GM20000 (cell line): ENCODE data around the gene LAMA4.

Source experiments
- DNase-seq: peaks from one replicate; pipeline ENCODE4 v3.0.0; 2012; ENCODE audit warnings: low spot score
- TF ChIP-seq, protein P1 (sequence below): IDR thresholded peaks from 2 replicates; pipeline ENCODE4 v1.5.1; 2012; ENCODE audit warnings: mild to moderate bottlenecking, control low read depth; ENCODE audit errors: extremely low read depth, missing control alignments

Gene LAMA4

DNA sequence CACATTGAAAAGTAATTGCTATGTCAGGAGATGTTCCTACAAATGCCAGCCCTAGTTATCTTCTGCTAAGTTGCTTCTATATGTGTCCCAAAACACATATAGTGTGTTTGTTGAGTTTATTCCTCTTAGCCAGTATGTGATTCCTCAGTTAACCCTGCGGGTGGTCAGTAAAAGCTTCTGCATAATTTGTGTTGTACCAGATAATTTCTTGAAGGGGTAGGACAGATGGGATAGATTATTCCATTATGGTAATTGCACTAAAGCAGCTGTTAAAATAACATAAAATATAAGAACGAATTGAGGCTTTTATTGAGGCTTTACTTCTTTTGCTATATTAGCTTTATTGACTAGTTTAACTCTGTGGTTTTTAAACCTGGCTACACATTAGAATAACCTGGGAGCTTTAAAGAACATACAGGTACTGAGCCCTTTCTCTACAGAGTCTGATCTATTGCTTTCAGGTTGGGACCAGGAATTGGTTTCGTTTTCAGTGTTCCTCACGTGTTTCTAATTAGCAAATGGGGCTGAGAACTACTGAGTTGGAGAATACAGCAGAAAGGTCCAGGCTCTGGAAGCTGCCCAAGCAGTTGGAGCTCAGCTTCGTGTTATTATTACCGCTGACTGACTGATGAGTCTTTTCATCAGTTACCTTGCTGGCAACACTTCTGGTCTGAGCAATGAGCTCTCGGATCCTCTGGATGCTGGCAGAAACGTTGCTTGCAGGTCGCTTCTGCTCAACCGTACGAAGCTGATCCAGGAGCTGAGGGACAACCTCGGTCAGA, 110.0 kb downstream of the LAMA4 start:
- TF ChIP-seq, protein P1, sequence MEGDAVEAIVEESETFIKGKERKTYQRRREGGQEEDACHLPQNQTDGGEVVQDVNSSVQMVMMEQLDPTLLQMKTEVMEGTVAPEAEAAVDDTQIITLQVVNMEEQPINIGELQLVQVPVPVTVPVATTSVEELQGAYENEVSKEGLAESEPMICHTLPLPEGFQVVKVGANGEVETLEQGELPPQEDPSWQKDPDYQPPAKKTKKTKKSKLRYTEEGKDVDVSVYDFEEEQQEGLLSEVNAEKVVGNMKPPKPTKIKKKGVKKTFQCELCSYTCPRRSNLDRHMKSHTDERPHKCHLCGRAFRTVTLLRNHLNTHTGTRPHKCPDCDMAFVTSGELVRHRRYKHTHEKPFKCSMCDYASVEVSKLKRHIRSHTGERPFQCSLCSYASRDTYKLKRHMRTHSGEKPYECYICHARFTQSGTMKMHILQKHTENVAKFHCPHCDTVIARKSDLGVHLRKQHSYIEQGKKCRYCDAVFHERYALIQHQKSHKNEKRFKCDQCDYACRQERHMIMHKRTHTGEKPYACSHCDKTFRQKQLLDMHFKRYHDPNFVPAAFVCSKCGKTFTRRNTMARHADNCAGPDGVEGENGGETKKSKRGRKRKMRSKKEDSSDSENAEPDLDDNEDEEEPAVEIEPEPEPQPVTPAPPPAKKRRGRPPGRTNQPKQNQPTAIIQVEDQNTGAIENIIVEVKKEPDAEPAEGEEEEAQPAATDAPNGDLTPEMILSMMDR: no peak
- DNase-seq: no peak

- no peak for DNase-seq
- TF ChIP-seq, protein P1: no peak
Observed at GRCh38 chr6:112141707-112142106, 112.7 kb downstream of the LAMA4 start.

DNA sequence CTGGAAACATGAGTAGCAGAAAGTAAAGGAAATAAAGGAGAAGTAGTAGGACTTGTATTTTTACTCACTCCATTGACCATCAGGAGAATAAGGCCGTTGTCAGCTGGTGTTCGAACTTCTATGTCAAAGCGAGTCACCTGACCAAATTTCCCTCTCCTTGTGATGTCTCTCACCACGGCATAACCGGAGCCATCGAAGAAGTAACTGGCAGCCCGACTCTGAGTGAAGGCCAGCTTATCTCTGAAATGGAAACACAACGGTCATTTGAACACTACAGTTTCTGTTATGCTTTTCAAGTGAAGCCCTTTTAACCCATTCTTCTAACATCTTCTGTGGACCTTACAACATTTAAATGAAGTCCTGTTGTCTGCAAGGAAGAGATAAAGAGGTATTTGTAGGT, 115.3 kb downstream of the LAMA4 start:
- no peak for DNase-seq
- TF ChIP-seq, protein P1: no peak

DNA sequence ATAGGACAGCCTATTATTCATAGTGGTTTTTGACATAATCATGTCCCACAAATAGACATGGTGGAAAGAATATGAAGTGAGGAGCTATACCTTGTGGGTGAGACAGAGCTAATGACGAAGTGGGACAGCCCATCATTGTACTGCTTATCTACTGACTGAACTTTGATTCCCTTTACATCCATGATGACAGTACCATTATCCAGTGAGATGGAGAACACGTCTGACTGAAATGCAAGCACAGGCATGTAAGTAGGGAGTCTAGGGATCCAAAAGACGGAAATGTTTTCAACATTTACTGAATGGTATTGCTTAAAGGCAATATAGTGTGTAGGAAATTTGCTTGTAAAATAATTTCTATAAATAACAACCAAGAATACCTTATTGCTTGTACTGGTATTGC, 123.5 kb downstream of the LAMA4 start:
- DNase-seq: no peak
- TF ChIP-seq, protein P1: no peak

GRCh38 chr6:112128208-112128607, 126.2 kb downstream of the LAMA4 start:
- TF ChIP-seq, protein P1: no peak

GRCh38 chr6:112123982-112124381, 130.4 kb downstream of the LAMA4 start:
- TF ChIP-seq, protein P1: no peak

More at GRCh38 chr6:112128208-112128607, 126.2 kb downstream of the LAMA4 start:
- DNase-seq: no peak

DNA sequence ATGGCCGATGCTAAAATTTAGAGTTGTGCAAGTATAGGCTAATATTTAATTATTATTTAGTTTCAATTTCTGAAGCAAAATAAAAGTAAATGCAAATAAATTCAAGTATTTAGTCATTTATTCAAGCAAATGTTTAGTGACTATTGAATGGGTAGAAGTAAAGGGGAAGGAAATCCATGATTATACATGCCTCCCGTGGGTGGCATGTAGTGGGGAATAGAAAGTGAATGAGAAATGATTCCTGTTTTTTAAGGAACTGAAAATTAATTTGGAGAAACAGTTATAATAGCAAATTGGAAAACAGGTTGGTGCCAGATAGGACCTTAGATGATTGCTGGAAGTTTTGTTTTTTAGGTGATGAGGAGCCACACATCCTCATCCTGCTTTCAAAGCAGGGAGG, 131.6 kb downstream of the LAMA4 start:
- TF ChIP-seq, protein P1: no peak
- no peak for DNase-seq

More at GRCh38 chr6:112123982-112124381, 130.4 kb downstream of the LAMA4 start:
- DNase-seq: no peak
